ENCODE data around the gene NAA10.

NAA10 gene

DNA sequence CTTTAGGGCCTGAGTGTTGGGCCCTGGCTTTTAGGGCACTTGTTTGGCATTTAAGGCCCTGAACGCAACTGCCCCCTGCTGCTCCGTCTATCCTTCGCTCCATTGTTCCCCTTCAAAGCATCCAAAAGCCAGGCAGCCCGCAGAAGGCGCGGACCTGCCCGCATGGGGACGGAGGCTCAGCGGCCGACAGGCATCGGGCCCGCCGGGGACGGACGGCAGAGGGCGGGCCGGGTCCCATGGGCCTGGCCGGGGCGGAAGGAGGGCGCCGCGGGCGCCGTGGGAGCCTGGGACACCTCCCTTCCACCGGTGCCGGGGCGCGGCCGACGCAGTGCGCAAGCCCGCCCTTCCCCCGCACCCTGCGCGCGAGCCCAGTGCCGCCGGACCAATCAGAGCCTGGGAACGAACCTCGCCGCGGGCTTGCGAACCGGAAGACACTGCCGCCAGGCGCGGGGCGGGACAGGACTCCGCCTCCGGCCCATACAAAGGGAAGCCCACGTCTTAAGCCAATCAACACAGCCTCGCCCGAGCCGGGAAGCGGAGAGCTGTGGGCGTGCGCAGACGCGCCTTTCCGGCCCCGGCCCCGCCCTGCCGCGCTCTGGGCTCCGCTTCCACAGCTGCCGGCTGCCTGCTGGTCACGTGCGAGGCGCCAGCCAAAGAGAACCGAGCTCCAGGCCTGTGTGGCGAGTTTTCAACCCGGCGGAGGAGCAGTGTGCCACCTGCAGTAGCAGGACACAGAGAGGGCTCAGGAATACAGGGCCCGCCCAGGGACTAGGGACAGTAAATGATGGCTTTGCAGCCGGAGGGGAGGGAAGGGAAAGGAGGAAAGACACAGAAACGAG is 6.7 kb downstream of the NAA10 start:
- peak; percentile 82 for DNase-seq

DNA sequence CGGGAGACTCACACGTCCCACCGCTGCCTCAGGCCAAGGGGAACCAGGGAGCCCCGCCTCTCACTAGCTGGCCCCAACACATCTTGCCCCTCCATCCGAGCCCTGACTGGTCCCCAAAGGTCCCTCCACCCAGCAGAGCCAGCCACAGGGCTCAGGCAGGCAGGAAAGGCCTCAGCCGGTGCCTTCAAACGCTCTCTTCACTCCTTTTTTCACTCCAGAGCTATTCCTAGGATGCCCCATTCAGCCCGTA is 7.2 kb downstream of the NAA10 start:
- no peak for DNase-seq

DNA sequence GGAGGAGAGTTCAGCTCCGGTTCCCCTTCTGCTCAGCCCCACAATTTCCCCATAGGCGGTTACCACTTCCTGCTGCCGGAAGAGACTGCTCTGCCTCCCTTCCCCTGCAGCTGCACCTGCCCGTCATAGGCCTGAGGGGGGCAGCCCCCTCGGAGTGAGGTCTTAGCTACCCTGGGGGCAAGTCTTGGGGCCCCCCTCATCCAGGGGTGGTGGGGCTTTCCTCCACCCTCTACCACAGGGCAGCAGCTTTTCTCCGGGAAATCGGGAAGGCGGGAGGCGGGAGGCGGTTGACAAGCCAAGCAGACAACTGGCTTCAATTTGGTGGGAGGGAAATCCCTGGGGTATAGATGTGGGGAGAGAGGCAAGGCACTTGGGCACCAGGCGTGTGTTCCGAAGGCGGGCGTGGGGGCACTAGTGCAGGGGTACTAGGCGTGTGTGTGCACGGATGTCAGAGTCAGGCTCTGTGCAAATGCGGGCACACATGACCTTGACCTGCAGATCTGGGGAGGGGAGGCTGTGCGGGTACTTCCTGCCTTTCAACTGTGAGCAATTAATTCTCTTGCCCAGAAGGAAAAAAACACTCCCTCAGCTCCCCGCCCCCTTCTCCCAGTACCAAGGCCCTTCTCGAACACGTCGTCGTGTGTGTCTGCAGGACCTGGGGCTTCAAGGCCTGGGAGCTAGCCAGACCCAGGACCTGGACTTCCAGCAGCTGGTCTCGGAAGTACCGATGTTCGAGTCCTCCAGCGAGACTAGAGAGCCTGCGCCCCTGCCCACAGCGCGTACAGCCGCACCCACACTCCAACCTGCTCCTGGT is 7.8 kb downstream of the NAA10 start:
- DNase-seq: no peak

DNA sequence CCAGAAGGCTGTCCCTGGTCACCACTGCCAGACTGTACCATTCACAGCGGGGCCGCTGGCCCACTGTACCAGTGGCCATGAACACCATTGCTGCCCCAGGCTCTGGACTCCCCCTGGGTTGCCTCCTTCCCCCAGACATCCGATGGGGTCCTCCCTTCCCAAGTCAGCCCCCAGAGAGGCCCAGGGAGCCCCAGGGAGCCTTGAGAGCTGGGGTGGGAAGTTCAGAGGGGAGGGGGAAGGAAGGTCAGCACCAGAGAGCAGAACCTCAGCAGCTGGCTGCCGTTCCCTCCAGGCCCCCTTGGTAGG is 8.3 kb downstream of the NAA10 start:
- no peak for DNase-seq

DNA sequence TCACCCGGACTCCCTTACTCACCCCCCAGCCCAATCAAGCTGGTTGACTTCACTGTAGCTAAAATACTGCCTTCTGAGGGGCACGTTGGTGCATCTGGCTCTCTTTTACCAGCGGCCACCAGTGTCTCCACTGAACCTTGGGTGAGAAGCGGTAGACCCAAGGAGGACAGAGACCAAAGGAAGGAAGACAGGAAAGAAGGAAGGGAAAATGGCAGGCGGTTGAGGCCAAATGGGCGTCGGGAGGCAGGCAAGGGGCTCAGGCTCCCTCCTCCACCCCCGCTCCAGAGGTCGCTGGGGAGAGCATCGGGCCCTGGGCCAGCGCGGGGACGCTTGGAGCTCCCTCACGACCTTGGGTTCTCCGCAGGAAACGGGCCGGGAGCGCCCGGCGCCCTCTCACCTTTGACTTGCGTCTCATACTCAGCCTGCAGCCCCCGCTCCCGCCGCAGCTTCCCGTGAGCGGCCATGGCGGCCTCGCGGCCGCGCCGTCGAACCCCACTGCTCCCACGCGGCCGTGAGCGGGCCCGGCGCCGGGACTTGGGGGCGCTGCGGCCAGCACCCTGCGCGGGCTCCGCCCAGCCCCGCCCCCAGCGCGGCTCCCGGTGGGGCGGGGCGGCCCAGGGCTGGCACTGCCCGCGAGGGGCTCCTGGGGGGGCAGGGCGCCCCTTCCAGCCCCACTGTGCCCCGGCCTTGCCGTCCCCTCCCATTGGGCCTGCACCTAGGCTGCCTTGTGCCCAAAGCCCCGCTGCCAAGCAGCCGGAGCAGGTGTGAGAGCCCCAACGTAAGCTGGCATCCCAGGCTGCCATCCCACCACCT is 8.9 kb downstream of the NAA10 start, which contains the start of gene ARHGAP4:
Gene ARHGAP4 (minus strand): TSS at position 526 of the 813 bp plus-strand sequence. CDS start 62 bp downstream, at position 464.
- no peak for DNase-seq

DNA sequence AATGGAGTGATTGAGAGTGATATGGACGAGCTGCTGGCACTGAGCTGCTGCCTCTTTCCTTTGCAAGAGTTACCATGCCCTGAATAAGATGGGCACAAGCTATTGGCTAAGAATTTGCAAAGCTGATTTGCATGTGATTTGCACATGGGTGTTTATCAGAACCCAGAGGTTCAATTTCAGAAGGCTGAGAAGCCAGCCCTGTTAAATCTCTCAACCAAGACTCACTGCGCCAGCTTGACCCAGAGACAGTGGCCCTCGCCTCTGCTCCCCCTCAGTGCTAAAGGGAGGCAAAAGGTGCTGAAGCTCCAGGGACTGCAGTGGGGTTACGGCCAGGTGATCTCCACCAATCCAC is 9.5 kb downstream of the NAA10 start:
- DNase-seq: no peak

DNA sequence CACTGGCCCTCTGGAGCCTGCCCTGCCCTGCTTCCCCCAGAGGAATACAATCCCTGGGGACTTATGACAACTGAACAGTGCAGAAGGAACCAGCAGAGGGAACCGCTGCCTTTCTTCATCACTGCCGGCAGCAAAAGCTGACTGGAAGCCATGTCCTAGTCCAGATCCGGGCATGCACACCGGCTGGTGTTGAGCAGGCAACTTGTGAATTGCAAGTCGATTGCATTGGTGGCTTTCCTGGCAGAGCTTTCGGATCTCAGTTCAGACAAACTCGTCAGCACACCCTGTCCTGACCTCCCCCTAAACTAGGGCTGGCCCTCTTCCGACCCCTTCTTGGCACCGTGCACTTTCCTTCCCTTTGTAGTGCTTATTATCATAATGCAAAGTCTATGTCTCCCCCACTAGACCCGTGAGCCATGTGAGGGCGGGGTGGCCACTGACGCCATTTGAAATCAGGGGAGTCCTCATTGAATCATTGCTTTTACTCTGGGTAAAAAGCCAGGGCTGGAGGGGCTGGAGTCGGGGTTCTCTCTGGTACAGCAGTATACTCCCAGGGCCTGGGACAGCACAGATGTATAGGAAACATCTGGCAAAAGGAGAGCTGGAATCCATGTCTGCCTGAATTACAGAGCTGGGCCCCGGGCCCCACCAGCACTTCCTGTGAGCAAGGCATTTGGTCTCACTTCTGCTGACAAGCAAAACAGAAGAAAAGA is 10.5 kb downstream of the NAA10 start:
- no peak for DNase-seq

DNA sequence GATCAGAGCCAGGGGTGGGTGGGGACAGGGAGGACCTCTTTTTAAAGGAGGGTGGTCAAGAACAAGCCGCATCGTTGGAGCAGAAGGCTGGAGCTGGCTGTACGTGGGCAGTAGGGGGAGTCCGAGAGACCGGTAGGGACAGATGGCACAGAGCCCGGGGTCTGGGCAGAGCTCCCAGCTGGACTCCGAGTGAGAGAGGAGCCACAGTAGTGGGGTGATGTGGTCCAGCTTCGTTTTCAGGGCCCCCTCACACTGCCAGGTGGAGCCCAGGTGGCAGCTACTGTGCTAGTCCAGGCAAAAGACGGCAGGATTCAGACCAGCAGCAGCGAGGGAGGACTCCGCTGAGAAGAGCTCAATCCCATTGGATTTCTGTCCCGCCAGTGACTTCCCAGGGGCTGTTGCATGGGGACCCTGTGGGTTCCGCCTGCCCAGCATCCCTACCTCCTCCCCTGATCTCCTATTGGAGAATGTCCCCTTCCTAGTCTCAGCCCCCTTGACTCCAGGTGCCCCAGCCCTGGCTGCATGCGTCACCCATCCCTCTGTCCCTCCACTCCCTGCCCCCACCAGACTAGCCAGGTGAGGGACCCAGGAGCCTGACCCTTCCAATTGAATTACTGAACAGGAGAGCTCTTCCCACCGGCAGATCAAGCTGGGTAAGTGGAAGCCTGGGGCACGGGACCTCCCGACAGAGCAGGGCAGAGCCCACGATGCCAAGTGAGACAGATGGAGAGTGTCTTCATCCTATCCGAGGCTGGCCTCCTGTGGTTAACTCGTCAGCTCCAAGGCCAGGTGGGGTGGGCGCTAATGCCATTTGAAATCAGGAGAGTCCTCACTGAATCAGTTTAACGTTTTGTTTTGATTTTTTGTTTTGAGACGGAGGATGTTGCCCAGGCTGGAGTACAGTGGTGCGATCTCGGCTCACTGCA is 11.6 kb downstream of the NAA10 start:
- no peak for DNase-seq

DNA sequence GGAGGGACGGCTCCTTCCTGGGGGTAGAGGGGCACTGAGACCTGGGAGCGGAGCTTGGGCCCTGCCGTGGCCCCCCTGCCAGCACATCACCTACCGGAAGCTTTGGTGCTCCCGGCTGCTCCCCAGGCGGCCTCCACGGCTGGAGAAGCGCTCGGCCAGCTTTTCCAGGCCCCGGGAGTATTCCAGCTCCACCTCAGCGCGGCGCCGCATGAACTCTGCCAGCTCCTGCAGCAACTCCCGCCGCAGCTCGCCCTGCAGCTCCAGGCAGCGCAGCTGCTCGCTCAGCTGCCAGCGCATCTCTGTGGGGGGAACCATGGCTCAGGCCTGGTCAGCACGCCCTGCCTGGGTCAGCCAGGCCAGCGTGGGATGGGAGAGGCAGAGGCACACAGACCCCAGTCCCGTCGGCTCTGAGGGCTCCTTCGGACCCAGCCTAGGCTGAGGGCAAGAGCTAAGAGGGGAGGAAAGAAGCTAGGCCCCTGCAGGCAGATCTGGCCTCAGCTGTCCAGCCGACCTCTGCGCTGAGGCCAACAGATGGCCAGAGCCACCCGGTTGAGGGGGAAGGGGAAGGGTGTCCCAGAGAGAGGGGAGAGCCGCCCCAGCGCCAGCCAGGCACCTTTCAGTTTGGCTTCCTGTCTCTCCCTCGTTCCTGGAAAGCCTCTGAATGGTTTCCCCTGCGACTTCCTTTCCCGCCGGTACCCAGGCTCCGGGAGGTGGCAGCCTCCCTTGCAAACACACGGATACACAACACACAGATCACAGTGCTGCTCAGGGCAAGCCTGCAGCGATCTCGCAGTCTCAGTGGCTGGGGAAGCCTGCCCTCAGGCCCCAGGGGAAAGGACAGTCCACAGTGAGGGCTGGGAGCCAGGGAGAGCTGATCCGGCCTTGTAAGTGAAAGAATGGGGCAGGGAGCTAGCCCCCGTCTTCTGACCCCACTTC is 13.1 kb downstream of the NAA10 start:
- no peak for DNase-seq

DNA sequence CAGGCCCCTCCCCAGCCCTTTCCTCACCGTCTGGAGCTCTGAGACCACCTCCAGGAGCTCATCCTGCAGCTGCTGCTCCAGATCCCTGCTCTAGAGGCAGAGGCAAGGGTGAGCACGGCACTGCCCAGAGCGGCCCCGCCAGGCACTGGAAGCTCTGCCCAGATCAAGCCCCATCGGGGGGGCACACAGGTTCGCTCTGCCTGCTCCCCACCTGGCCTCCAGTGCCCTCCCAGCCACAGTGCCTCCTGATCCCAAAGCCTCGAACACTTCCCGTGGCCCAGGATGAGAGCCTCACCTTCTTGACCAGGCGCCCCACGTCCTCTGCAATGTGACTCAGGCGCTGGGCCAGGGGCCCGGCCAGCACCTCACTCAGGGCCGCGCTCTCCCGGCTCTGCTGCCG is 13.8 kb downstream of the NAA10 start:
- DNase-seq: no peak

DNA sequence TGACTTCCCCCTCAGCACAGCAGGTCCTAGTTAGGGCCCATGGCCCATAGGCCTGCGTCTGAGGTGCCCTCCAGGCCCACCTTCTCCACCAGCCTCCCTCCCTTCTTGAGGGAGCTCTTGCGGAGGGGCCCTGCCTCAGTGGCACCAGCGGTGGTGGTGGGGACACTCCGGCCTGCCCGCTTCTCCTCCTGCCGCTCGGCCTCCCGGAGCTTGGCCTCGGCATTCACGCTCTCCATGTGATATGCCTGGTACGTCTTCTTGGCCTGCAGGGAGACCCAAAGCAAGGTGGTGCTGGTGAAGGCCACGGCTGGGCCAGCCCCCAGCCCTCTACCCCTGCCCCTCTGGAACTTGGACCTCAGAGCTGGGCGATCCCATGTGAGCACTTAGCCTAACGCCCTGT is 14.3 kb downstream of the NAA10 start:
- DNase-seq: no peak

DNA sequence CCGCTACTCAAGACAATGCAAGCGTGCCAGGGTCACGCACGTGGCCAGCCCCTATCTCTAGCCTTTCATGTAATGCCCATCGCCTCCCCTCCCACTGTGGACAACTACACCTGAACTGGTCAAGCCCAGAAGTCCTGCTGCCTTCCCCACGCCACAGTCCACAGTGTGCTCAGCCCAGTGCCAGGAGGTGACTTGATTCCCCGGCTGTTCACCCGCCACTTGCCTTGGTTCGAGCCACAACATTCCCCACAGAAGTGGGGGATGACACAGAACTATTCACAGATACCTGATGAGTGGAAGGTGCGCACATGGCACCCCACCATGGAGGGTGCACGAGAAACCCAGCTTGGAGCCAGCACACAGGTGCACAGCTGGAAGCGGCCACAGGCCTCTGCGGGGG is 15.6 kb downstream of the NAA10 start:
- DNase-seq: no peak

DNA sequence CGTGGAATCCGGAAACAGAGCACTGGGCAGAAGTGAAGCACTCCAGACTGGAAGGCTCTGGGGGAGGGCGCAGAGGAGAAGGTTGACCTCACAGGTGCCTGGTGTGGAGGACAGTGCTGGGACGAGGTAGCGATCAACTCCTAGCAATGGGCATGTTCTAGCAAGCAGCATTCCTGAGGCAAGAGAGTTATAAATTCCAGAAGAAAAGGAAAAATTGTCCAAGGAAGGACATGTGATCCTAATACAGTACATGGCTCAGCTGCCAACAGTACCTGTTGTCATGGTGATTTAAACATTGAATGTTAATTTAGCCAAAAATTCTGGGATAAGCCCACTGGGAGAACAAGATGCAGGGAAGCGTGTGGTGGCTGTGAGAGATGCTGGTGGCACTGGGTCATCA is 17.0 kb downstream of the NAA10 start:
- no peak for DNase-seq

DNA sequence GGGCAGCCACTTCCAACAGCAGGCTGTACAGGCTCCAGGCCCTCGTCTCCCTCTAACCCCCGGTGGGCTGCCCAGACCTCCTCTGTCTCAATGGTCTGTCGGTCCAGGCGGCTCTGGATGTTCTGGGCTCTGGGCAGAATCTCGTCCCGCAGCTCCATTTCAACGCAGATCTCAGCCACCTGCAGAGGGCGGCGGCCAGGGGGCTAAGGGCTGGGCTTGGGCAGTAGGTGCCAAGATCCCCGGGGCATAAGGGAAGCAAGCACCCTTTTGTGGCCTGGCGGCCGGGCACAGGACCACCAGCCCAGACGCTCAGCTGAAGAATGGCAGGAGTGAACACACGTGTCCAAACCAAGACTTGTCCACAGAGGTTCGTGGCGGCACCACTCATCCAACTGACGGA is 21.1 kb downstream of the NAA10 start:
- DNase-seq: no peak

DNA sequence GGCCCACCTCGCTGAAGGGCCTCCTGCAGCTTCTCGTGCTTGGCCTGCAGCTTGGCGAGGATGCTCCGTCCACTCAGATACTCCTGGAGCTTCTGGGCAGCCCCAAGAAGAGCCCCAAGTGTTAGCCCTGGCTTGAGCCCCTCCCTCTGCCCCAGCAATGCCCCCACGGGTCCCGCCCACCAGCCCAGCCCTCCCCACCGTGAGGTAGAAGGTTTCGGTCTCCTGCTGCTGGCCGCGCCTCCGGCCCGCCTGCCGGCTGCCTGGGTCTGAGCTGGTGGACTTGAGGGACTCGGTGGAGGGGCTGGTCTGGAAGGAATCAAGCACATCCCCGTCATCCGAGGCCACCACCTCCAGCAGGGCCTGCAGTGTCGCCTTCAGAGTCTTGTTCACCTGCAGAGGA is 21.6 kb downstream of the NAA10 start:
- no peak for DNase-seq

DNA sequence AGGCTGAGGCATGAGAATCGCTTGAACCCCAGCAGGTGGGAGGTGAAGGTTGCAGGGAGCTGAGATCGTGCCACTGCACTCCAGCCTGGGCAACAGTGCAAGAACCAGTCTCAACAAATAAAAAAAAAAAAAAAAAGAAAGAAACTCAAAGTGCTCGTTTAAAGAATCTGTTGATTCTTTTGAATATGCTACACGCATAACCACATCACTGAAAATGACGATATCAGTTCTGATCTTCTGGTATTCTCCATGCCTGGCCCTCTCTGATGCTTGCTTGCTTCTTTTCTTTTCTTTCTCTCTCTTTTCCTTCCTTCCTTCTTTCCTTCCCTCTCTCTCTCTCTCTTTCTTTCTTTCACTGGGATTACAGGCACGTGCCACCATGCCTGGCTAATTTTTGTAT is 23.0 kb downstream of the NAA10 start:
- DNase-seq: no peak

DNA sequence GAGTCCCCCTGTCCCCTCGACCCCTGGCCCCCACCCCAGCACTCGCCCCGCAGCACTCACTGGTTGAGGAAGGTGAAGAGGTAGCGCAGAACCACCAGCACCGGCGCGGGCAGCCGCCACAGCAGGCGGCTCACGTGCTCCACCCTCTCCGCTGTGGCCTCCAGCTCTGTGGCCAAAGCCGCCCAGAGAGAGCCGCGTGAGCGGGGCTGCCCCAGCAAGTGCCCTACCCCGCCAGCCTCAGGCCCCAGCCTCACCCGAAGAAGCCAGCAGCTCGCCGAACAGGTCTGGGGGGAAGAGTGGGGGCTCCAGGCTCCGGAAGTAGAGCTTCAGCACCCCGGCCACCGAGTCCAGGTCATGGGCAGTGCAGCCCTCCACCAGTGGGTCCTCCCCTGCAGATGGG is 24.4 kb downstream of the NAA10 start:
- no peak for DNase-seq

DNA sequence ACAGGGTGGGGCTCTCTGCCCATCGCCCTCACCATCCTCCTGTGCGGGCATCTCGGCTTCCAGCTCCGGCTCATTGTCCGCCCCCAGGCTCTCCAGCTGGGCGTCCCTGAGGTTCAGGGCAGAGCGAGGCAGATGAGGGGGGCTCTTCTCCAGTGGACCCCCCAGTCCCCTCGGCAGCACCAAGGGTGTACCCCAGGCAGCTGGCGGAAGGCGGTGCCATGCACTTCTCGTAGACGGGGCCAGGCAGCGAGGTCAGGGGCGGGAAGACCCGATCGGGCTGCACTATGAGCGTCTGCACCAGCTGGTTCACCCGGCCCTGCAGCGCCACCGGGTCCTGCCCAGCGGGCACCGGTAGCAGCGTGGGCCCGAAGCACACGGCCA is 24.9 kb downstream of the NAA10 start:
- DNase-seq: no peak

DNA sequence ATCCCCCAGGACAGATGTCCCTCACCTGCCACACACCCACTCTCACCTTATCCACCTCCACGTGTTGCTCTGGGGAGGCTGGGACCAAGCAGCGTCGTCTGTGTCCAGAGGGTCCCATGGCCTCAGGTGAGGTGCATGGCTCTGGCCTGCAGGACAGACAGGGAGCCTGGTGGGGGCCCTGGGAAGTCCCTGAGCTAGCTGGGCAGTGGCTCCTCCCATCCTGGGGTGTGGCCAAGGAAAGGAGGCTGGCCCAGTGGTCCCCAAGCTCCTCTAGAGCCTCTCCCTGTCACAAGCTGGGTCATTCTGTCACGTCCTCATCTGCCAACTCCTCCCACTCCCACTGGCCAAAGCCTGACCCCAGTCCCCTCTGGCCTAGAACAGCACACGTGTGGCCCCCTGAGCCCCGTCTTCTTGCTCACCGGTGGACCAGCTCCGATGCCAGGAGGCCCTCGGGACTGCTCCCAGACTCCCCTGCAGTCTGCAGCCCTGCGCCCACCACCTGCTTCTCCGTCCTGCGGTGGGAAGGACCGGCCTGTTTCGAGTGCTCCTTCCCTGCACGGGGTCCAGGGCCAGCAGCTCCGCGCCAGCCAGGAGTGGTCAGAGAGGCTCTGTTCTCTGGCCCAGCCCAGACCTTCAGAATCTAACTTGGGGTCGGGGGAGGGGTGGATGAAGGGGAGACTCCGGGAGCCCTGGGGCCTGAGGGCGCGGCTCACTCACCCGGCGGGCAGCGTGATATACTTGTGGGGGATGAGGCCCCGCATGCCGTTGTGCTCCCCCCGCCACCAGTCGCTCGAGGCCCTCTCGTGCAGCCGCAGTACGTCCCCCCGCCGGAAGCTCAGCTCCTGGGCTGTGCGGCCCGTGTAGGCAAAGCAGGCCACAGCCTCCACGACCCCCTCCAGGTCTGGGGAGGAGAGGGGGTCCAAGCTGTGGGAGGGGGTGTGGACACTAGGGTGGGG is 25.5 kb downstream of the NAA10 start:
- no peak for DNase-seq

All from T1000 (cell line).